Fibroblast of pulmonary artery (primary cell): Measurements from ENCODE around the gene TTLL10.
A peak's percentile ranks its signal among the peaks of the same experiment; 100 is the strongest.

Experiments
- DNase-seq: peaks from one replicate; pipeline ENCODE4 v3.0.0-alpha.2; 2010; ENCODE audit warnings: low read depth
- H3K4me3 ChIP-seq: replicated peaks from 2 replicates; pipeline ENCODE4 v1.5.1; 2011; ENCODE audit warnings: low read depth, mild to moderate bottlenecking, control low read depth, low read length, moderate library complexity
- CTCF ChIP-seq: IDR thresholded peaks from 2 replicates; pipeline ENCODE4 v1.5.1; 2011; ENCODE audit warnings: mild to moderate bottlenecking, control low read depth, low read length, inconsistent platforms; ENCODE audit errors: missing control alignments

Gene TTLL10

DNA sequence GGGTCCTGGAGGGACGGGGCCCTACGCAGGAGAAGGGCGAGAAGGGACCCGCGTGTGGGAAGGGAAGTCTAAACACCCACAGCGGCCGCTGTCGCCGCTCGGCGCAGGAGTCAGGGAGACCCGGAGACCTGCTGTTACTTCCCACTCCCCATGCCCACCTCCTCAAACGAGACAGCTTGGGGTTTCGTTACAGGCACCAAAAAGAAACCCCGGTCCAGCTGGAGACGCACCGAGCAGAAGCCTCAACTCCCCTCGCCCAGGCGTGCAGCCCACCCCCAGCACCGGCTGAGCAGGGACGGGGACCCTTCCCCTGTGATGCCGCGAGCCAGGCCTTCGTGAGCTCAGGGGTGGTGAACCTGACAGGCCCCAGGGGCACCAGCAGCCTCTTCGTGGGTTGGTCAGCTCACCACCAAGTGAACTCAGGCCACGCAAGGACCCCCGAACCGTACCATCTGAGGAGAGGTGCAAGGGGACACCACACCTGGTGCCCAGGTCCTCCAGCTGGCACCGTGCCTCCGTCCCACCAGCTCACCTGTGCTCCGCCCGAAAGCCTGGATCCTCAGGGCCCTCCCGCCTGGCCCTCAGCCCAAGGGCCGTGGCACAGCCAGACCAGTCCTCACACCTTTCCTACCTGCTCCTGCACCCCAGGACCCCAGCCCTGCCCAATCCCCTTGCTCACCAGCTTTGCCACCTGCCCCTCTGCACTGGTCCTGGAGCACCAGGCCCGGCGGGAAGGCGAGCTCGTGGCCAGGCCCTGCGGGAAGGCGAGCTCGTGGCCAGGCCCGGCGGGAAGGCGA is 53.1 kb downstream of the TTLL10 start:
- TF ChIP-seq CTCF, result no peak
- no peak overlapping the region for H3K4me3 ChIP-seq
- no peak for DNase-seq

- H3K4me3 ChIP-seq, result no peak overlapping the region
- TF ChIP-seq CTCF, result no peak
- no peak for DNase-seq
These were observed 53.7 kb downstream of the TTLL10 start for GRCh38 chr1:1227386-1227785.

DNA sequence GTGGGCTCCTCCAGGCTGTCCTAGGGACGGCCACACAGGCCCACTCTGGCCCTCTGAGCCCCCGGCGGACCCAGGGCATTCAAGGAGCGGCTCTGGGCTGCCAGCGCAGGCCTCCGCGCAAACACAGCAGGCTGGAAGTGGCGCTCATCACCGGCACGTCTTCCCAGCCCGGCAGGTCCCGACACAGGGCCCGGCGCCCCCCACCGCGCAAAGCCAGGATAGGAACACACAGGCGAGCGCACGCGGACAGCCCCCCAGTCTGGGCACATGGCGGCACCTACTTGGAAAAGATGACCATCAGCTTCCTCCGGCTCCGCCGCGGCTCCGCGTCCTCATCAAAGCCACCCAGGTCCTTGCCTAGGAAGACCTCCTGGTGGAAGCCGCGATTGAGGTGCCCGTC is 54.5 kb downstream of the TTLL10 start:
- H3K4me3 ChIP-seq, result no peak overlapping the region
- no peak for DNase-seq
- TF ChIP-seq CTCF, result no peak

- H3K4me3 ChIP-seq, result no peak overlapping the region
- DNase-seq, result no peak
- no peak for TF ChIP-seq CTCF
These were observed 55.1 kb downstream of the TTLL10 start for GRCh38 chr1:1228596-1229321.

DNA sequence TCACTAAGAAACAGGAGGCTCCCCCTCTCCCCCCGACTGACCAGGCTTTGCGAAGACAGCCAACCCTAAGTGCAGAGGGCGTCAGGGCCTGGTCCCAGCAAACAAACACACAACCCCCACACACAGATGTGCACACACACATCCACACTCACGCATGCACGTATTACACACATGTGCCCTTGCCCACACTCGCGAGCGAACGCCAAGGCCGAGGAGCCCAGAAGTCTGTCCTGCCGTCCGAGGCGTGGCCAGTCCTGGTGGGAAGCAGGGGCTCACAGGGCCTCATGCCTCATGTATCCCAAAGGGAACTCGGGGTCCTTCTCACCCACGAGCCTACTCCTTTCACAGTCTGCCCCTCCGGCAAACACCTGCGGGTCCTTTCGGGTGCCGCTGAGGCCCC is 56.1 kb downstream of the TTLL10 start:
- H3K4me3 ChIP-seq, result no peak overlapping the region
- DNase-seq, result no peak
- no peak for TF ChIP-seq CTCF

DNA sequence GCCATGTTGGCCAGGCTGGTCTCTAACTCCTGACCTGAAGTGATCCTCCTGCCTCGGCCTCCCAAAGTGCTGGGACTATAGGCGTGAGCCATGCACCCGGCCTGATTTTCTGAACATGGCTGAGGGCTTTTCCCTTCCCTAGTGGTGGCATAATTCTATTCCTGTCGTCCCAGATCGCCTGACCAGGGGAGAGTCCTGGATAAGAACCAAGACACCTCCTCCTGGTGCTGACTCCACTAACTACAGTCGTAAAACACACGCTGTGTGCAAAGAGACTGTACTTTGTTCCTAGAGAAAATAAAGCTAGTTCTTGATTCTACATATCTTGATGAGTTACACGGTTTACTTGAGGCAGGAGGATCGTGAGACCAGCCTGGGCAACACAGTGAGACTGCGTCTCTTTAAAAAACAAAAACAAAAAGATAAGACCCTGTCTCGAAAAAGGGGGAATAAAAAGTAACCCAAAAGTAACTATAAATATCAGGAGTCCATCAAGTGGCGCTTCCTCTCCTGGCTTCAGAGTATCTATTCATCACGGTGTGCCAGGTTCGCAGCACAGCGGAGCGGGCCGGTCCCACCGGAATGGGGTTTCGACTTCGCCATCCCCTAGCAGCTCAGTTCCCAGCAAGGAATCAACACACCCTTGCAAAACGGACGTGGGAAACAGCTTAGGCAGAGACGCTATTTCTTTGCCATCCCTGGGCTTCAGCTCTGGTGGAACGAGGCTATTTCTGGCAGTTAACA is 57.1 kb downstream of the TTLL10 start:
- peak; percentile 75 for DNase-seq
- H3K4me3 ChIP-seq, result peak overlapping the region; percentile 89
- peak; percentile 47 for TF ChIP-seq CTCF
